GM12878 (cell line): ENCODE results near the gene PIM2. TPM values are rescaled to one million over a fixed set of nuclear protein-coding genes. Genes with fewer than 3 reads are reported as not detected.
A peak's percentile ranks its signal among the peaks of the same experiment; 100 is the strongest.

Source experiments
- BACH1 ChIP-seq: fragments of 450-650 bp; IDR thresholded peaks from 2 replicates; pipeline ENCODE4 v1.6.1; 2017; ENCODE audit warnings: mild to moderate bottlenecking, borderline replicate concordance
- CBX5 ChIP-seq: sonication (generic); IDR thresholded peaks from 2 replicates; pipeline ENCODE4 v1.6.1; 2016; ENCODE audit warnings: low read depth, moderate library complexity, mild to moderate bottlenecking, inconsistent platforms
- CEBPZ ChIP-seq: fragments of 150-350 bp; IDR thresholded peaks from 2 replicates; pipeline ENCODE4 v1.6.1; 2016; ENCODE audit warnings: low read depth, low read length
- HCFC1 ChIP-seq: fragments of 150-350 bp; IDR thresholded peaks from 2 replicates; pipeline ENCODE4 v1.6.1; 2014; ENCODE audit warnings: low read length
- KDM1A ChIP-seq: fragments of 200-600 bp; sonication (generic); IDR thresholded peaks from 2 replicates; pipeline ENCODE4 v1.6.1; 2016; ENCODE audit warnings: borderline replicate concordance
- MEF2B ChIP-seq: fragments of 450-650 bp; IDR thresholded peaks from 2 replicates; pipeline ENCODE4 v1.6.1; 2018; ENCODE audit warnings: mild to moderate bottlenecking, moderate library complexity; ENCODE audit not compliant: partially characterized antibody, poor library complexity, severe bottlenecking
- PAX5 ChIP-seq: IDR thresholded peaks from 2 replicates; pipeline ENCODE4 v1.6.1; 2011; ENCODE audit warnings: low read depth, low read length, borderline replicate concordance
- POLR2A ChIP-seq: IDR thresholded peaks from 2 replicates; pipeline ENCODE4 v1.6.1; 2011; ENCODE audit warnings: low read depth, mild to moderate bottlenecking, low read length
- POLR2AphosphoS5 ChIP-seq: IDR thresholded peaks from 2 replicates; pipeline ENCODE4 v1.6.1; 2011; ENCODE audit warnings: mild to moderate bottlenecking, low read length, inconsistent platforms
- SKIL ChIP-seq: fragments of 450-650 bp; IDR thresholded peaks from 2 replicates; pipeline ENCODE4 v1.6.1; 2017; ENCODE audit warnings: mild to moderate bottlenecking, low read depth, inconsistent platforms; ENCODE audit not compliant: poor library complexity, severe bottlenecking
- SP1 ChIP-seq: IDR thresholded peaks from one replicate; pipeline ENCODE4 v1.6.1; 2011; ENCODE audit warnings: low read depth, low read length
- TAF1 ChIP-seq: IDR thresholded peaks from 2 replicates; pipeline ENCODE4 v1.6.1; 2011; ENCODE audit warnings: mild to moderate bottlenecking, low read depth, low read length, borderline replicate concordance
- ZBTB33 ChIP-seq: fragments of 450-650 bp; IDR thresholded peaks from 2 replicates; pipeline ENCODE4 v1.6.1; 2017; ENCODE audit warnings: mild to moderate bottlenecking
- ZNF207 ChIP-seq: fragments of 450-650 bp; IDR thresholded peaks from 2 replicates; pipeline ENCODE4 v1.6.1; 2014; ENCODE audit warnings: antibody characterized with exemption, mild to moderate bottlenecking, borderline replicate concordance
- ZNF24 ChIP-seq: fragments of 450-650 bp; IDR thresholded peaks from 2 replicates; pipeline ENCODE4 v1.6.1; 2017; ENCODE audit warnings: antibody characterized with exemption, mild to moderate bottlenecking
- polyA plus RNA-seq, 11 experiments: library from polyadenylated mRNA; depleted of rRNA in 4 of 11; unstranded in 6 of 11; stranded (reverse) in 5 of 11; fragments of >200 nt; fragmentation: Nextera tagmentation in 4 of 11; fragmentation: Illumina TruSeq in 1 of 11; extraction: Ambion mirVana in 4 of 11; extraction: Trizol in 1 of 11; gene quantifications; 1 replicate in 1 of 11; 2 replicates in 10 of 11; pipeline versions ENCODE4 v1.2.1 to v1.2.3, GENCODE V29; 2011 to 2016; ENCODE audit warnings: inconsistent platforms in 2 of 11, missing spikeins in 2 of 11, low read depth in 1 of 11
- total RNA-seq, 4 experiments: library from RNA; depleted of rRNA in 3 of 4; stranded (reverse); fragments of >200 nt in 3 of 4; fragmentation: Illumina TruSeq in 1 of 4; extraction: Trizol in 1 of 4; gene quantifications; 2 replicates each; pipeline versions ENCODE4 v1.2.1 to v1.2.3, GENCODE V29; 2013 to 2021

The PIM2 gene
- total and polyA plus RNA-seq, 10 of the 15 experiments (the other 5 are each of a cell fraction or from before 2014, with no cell fraction given): 19.2 to 96.8 (median 32.3) TPM

- TF ChIP-seq POLR2AphosphoS5 (no peak), ZNF24 (no peak), MEF2B (peak; percentile 15), SP1 (no peak), HCFC1 (no peak), SKIL (no peak), TAF1 (no peak), CEBPZ (no peak), PAX5 (no peak), POLR2A (peak; percentile 70), ZNF207 (no peak), BACH1 (peak; percentile 44; the same call in 1 of the 2 replicates), CBX5 (no peak), KDM1A (no peak), ZBTB33 (no peak)
- TF ChIP-seq, all 136 proteins: peak for 9
Measured at GRCh38 chrX:48956728-48957414, 38.0 kb upstream of the PIM2 start (continued).
